Naive B cell (primary cell): ENCODE measurements around the gene LDLRAD4. TPM values are rescaled to one million over a fixed set of nuclear protein-coding genes. Genes with fewer than 3 reads are reported as not detected.

Experiments
- ATAC-seq, 2 donors: fragments of 150-1000 bp; cut with Tn5 transposase; 2 replicates each; pipeline ENCODE4 v1.10.0; 2021; ENCODE audit warnings: low read depth in 2 of 2, mild to moderate bottlenecking in 2 of 2, moderate library complexity in 2 of 2
- DNase-seq: peaks from one replicate; pipeline ENCODE4 v3.0.0; 2022
- H3K27ac Mint-ChIP-seq, 6 donors: one replicate each; pipeline ENCODE4 v1.8.0; 2020 to 2022; ENCODE audit warnings: mild to moderate bottlenecking in 6 of 6, mixed read lengths in 6 of 6, moderate library complexity in 5 of 6, inconsistent platforms in 2 of 6
- H3K27me3 Mint-ChIP-seq, 3 donors: one replicate each; pipeline ENCODE4 v1.8.0; 2021 to 2022; ENCODE audit warnings: mixed read lengths in 3 of 3, mild to moderate bottlenecking in 1 of 3
- H3K36me3 Mint-ChIP-seq, 2 donors: one replicate each; pipeline ENCODE4 v1.8.0; 2020 to 2022; ENCODE audit warnings: mixed read lengths in 2 of 2, inconsistent platforms in 1 of 2, mild to moderate bottlenecking in 1 of 2
- H3K4me1 Mint-ChIP-seq, 3 donors: one replicate each; pipeline ENCODE4 v1.8.0; 2020 to 2022; ENCODE audit warnings: mixed read lengths in 3 of 3, inconsistent platforms in 1 of 3, mild to moderate bottlenecking in 1 of 3, moderate library complexity in 1 of 3
- H3K4me3 Mint-ChIP-seq, 8 donors: one replicate each; pipeline ENCODE4 v1.8.0; 2020 to 2022; ENCODE audit warnings: mild to moderate bottlenecking in 8 of 8, mixed read lengths in 8 of 8, moderate library complexity in 8 of 8, inconsistent platforms in 2 of 8
- H3K9me3 Mint-ChIP-seq, 7 donors: one replicate each; pipeline ENCODE4 v1.8.0; 2020 to 2022; ENCODE audit warnings: mixed read lengths in 7 of 7, mild to moderate bottlenecking in 5 of 7, inconsistent platforms in 2 of 7, moderate library complexity in 1 of 7
- polyA plus RNA-seq, 6 donors: library from polyadenylated mRNA; unstranded; fragments of 300-500 nt; fragmentation: Illumina TruSeq; gene quantifications; one replicate each; pipeline ENCODE4 v1.2.3, GENCODE V29; 2021; ENCODE audit warnings: low read depth in 6 of 6

LDLRAD4 gene
- polyA plus RNA-seq, 6 donors from 2014 or later = 6.4 to 16.1 (median 9.2) TPM

GRCh38 chr18:13503836-13504235, 285.3 kb downstream of the LDLRAD4 start:
- DNase-seq = no peak
- H3K27ac Mint-ChIP-seq = no peak overlapping the region
- peaks cover 1 to 14% of the 10 kb centered on the region in 2 donors for H3K36me3 Mint-ChIP-seq
- H3K27me3 Mint-ChIP-seq = no peaks in the 10 kb centered on the region
- H3K4me3 Mint-ChIP-seq = no peak overlapping the region
- ATAC-seq = no peak
- peaks cover 16 to 29% (median 23%) of the 10 kb centered on the region in 3 donors for H3K4me1 Mint-ChIP-seq
- peaks cover 0 to 5% (median 2%) of the 10 kb centered on the region in 7 donors for H3K9me3 Mint-ChIP-seq

- Mint-ChIP-seq H3K36me3 (peaks cover 8 to 14% of the 10 kb centered on the region in 2 donors), H3K9me3 (no peaks in the 10 kb centered on the region), H3K4me3 (peak overlapping the region in 3 of 8 donors; percentile 29 to 52 (median 34)), H3K27ac (peak overlapping the region in 2 of 6 donors; percentile 52 to 88), H3K27me3 (no peaks in the 10 kb centered on the region), H3K4me1 (peaks cover 19 to 33% (median 21%) of the 10 kb centered on the region in 3 donors)
- ATAC-seq = peak in 1 of 2 donors; percentile 37
- no peak for DNase-seq
Observed at GRCh38 chr18:13505780-13506345, 287.3 kb downstream of the LDLRAD4 start.

- Mint-ChIP-seq H3K27me3 (no peaks in the 10 kb centered on the region), H3K27ac (peak overlapping the region in 2 of 6 donors; percentile 40 to 71), H3K36me3 (peaks cover 8 to 14% of the 10 kb centered on the region in 2 donors), H3K9me3 (no peaks in the 10 kb centered on the region), H3K4me1 (peaks cover 32 to 44% (median 37%) of the 10 kb centered on the region in 3 donors), H3K4me3 (no peak overlapping the region)
- no peak for DNase-seq
- no peak for ATAC-seq
Observed at GRCh38 chr18:13510594-13510993, 292.0 kb downstream of the LDLRAD4 start.

GRCh38 chr18:13511961-13512577, 293.5 kb downstream of the LDLRAD4 start:
- Mint-ChIP-seq H3K36me3 (peaks cover 10 to 22% of the 10 kb centered on the region in 2 donors), H3K9me3 (no peaks in the 10 kb centered on the region), H3K27ac (peak overlapping the region in 2 of 6 donors; percentile 43 to 86), H3K4me1 (peaks cover 27 to 35% (median 29%) of the 10 kb centered on the region in 3 donors), H3K27me3 (no peaks in the 10 kb centered on the region), H3K4me3 (no peak overlapping the region)
- DNase-seq (no peak), ATAC-seq (no peak)

- H3K27me3 Mint-ChIP-seq = no peaks in the 10 kb centered on the region
- DNase-seq = no peak
- H3K27ac Mint-ChIP-seq = no peak overlapping the region
- H3K4me1 Mint-ChIP-seq = peaks cover 27 to 33% (median 32%) of the 10 kb centered on the region in 3 donors
- peak overlapping the region in 2 of 8 donors; percentile 2 to 35 for H3K4me3 Mint-ChIP-seq
- ATAC-seq = no peak
- peaks cover 0 to 2% (median 1%) of the 10 kb centered on the region in 7 donors for H3K9me3 Mint-ChIP-seq
- H3K36me3 Mint-ChIP-seq = peaks cover 20 to 28% of the 10 kb centered on the region in 2 donors
Observed at GRCh38 chr18:13513021-13513420, 294.5 kb downstream of the LDLRAD4 start.

- H3K9me3 Mint-ChIP-seq = peaks cover 0 to 6% (median 2%) of the 10 kb centered on the region in 7 donors
- no peak overlapping the region for H3K4me3 Mint-ChIP-seq
- ATAC-seq (no peak), DNase-seq (no peak)
- no peaks in the 10 kb centered on the region for H3K27me3 Mint-ChIP-seq
- peaks cover 24 to 32% of the 10 kb centered on the region in 2 donors for H3K36me3 Mint-ChIP-seq
- H3K4me1 Mint-ChIP-seq = peaks cover 29 to 34% (median 33%) of the 10 kb centered on the region in 3 donors
- H3K27ac Mint-ChIP-seq = no peak overlapping the region
Observed at GRCh38 chr18:13513481-13513880, 294.9 kb downstream of the LDLRAD4 start.

- DNase-seq (no peak), ATAC-seq (no peak)
- H3K27me3 Mint-ChIP-seq = no peaks in the 10 kb centered on the region
- peaks cover 21 to 26% of the 10 kb centered on the region in 2 donors for H3K36me3 Mint-ChIP-seq
- H3K9me3 Mint-ChIP-seq = peaks cover 0 to 6% (median 2%) of the 10 kb centered on the region in 7 donors
- no peak overlapping the region for H3K27ac Mint-ChIP-seq
- H3K4me1 Mint-ChIP-seq = peaks cover 32 to 34% (median 33%) of the 10 kb centered on the region in 3 donors
- no peak overlapping the region for H3K4me3 Mint-ChIP-seq
Observed at GRCh38 chr18:13514558-13514957, 296.0 kb downstream of the LDLRAD4 start.

- DNase-seq (no peak), ATAC-seq (no peak)
- peaks cover 26 to 27% (median 27%) of the 10 kb centered on the region in 3 donors for H3K4me1 Mint-ChIP-seq
- peak overlapping the region in 1 of 8 donors; percentile 27 for H3K4me3 Mint-ChIP-seq
- peak overlapping the region in 2 of 6 donors; percentile 7 to 18 for H3K27ac Mint-ChIP-seq
- peaks cover 20 to 21% of the 10 kb centered on the region in 2 donors for H3K36me3 Mint-ChIP-seq
- peaks cover 0 to 6% (median 2%) of the 10 kb centered on the region in 7 donors for H3K9me3 Mint-ChIP-seq
- H3K27me3 Mint-ChIP-seq = no peaks in the 10 kb centered on the region
Observed at GRCh38 chr18:13516855-13517254, 298.3 kb downstream of the LDLRAD4 start.

GRCh38 chr18:13517369-13517768, 298.8 kb downstream of the LDLRAD4 start:
- H3K9me3 Mint-ChIP-seq = peaks cover 0 to 6% (median 2%) of the 10 kb centered on the region in 7 donors
- H3K27ac Mint-ChIP-seq = peak overlapping the region in 3 of 6 donors; percentile 13 to 69 (median 18)
- no peak for ATAC-seq
- H3K4me1 Mint-ChIP-seq = peaks cover 21 to 22% (median 21%) of the 10 kb centered on the region in 3 donors
- no peak for DNase-seq
- H3K36me3 Mint-ChIP-seq = peaks cover 20 to 21% of the 10 kb centered on the region in 2 donors
- no peaks in the 10 kb centered on the region for H3K27me3 Mint-ChIP-seq
- H3K4me3 Mint-ChIP-seq = no peak overlapping the region

- no peak overlapping the region for H3K4me3 Mint-ChIP-seq
- ATAC-seq = no peak
- H3K4me1 Mint-ChIP-seq = peaks cover 13 to 15% (median 14%) of the 10 kb centered on the region in 3 donors
- no peaks in the 10 kb centered on the region for H3K27me3 Mint-ChIP-seq
- DNase-seq = no peak
- peak overlapping the region in 1 of 6 donors; percentile 73 for H3K27ac Mint-ChIP-seq
- peaks cover 0 to 6% (median 2%) of the 10 kb centered on the region in 7 donors for H3K9me3 Mint-ChIP-seq
- peaks cover 20 to 21% of the 10 kb centered on the region in 2 donors for H3K36me3 Mint-ChIP-seq
Observed at GRCh38 chr18:13518382-13518781, 299.8 kb downstream of the LDLRAD4 start.

GRCh38 chr18:13520306-13520705, 301.7 kb downstream of the LDLRAD4 start:
- Mint-ChIP-seq H3K4me3 (peak overlapping the region in 3 of 8 donors; percentile 11 to 39 (median 19)), H3K36me3 (peaks cover 21 to 28% of the 10 kb centered on the region in 2 donors), H3K4me1 (peaks cover 13 to 15% (median 14%) of the 10 kb centered on the region in 3 donors), H3K27ac (peak overlapping the region in 5 of 6 donors; percentile 13 to 95 (median 33)), H3K27me3 (no peaks in the 10 kb centered on the region), H3K9me3 (peaks cover 0 to 6% (median 2%) of the 10 kb centered on the region in 7 donors)
- no peak for DNase-seq
- ATAC-seq = no peak

GRCh38 chr18:13520741-13521140, 302.2 kb downstream of the LDLRAD4 start:
- Mint-ChIP-seq H3K9me3 (peaks cover 0 to 6% (median 2%) of the 10 kb centered on the region in 7 donors), H3K27me3 (no peaks in the 10 kb centered on the region), H3K4me3 (no peak overlapping the region), H3K27ac (peak overlapping the region in 3 of 6 donors; percentile 13 to 59 (median 33)), H3K4me1 (peaks cover 13 to 15% (median 14%) of the 10 kb centered on the region in 3 donors), H3K36me3 (peaks cover 21 to 28% of the 10 kb centered on the region in 2 donors)
- ATAC-seq (no peak), DNase-seq (no peak)

GRCh38 chr18:13521418-13521817, 302.9 kb downstream of the LDLRAD4 start:
- Mint-ChIP-seq H3K27me3 (no peaks in the 10 kb centered on the region), H3K36me3 (peaks cover 21 to 24% of the 10 kb centered on the region in 2 donors), H3K27ac (peak overlapping the region in 1 of 6 donors; percentile 54), H3K9me3 (peaks cover 0 to 6% (median 2%) of the 10 kb centered on the region in 7 donors), H3K4me3 (no peak overlapping the region), H3K4me1 (peaks cover 13 to 15% (median 14%) of the 10 kb centered on the region in 3 donors)
- DNase-seq (no peak), ATAC-seq (no peak)
